Measurements from ENCODE around the gene STUM. TPM values are rescaled to one million over a fixed set of nuclear protein-coding genes. Genes with fewer than 3 reads are reported as not detected.

Gene STUM
- total and polyA plus RNA-seq, 2 experiments from 2014 or later = 0.23 to 1.3 TPM

DNA sequence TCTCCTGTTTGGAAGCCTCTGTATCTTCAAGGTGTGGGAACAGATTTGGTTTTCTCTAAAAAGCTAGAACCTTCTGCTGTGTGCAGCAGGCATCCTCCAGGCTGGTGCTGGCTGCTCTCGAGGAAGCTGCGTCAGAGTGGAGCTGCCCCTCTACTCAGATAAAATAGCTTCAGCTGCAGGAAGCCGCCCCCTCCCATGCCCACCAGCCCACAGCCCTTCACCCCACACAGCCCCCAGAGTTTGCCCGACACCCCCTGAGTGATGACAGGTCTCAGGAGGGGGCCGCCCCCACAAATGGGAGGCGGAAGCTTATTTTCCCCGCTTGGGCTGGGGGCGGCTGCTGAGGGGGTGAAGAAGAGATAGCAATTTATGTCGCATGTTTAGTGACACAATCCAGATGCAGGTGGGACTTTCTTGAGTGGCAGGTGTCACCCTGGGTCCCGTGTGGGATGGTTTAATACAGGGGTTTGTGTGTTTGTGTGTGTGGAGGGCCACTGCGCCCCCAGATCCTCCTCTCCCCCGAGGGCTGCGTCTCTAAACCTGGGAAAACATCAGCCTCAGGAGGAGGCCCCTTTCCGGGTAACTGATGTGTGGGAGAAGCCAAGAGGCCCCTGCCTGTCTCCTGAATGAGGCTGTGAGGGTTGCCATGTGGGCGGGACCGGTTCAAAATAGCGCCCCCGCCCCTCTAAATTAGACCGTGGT is 55.4 kb downstream of the STUM start:
- Histone ChIP-seq H3K36me3 (ENCODE audit: insufficient read depth) (no peaks in the 10 kb centered on the region), H2AFZ (no peak overlapping the region), H3K4me2 (peak overlapping the region; percentile 29; the same call in 1 of the 2 replicates), H3K9me2 (ENCODE audit: insufficient read depth) (no peaks in the 10 kb centered on the region), H4K20me1 (replicated peaks; ENCODE audit: insufficient read depth) (no peaks in the 10 kb centered on the region), H3K79me2 (replicated peaks; ENCODE audit: insufficient read depth) (no peaks in the 10 kb centered on the region), H3K4me1 (ENCODE audit: insufficient read depth) (peaks cover 25% of the 10 kb centered on the region; the same call in 1 of the 2 replicates), H3K27me3 (ENCODE audit: insufficient read depth) (no peaks in the 10 kb centered on the region), H3F3A (replicated peaks; ENCODE audit: low read depth) (no peaks in the 10 kb centered on the region), H3K4me3 (no peak overlapping the region), H3K27ac (ENCODE audit: low read depth) (no peak overlapping the region)
- H3K27me3 Mint-ChIP-seq (ENCODE audit: insufficient read depth, low read depth, poor library complexity) = peaks cover 4% of the 10 kb centered on the region
- ATAC-seq = no peak; the same call in 2 of the 3 replicates
- no peak overlapping the region for H3K27ac Mint-ChIP-seq
- no peak for TF ChIP-seq POLR2AphosphoS5 (IDR thresholded peaks at IDR 0.05; ENCODE audit: low read depth)
- TF ChIP-seq JUNB (IDR thresholded peaks at IDR 0.05; ENCODE audit: unreplicated experiment) = no peak
- TF ChIP-seq CREB1 (CRISPR knock-in tag; IDR thresholded peaks at IDR 0.05; ENCODE audit: low read depth) = no peak
- no peak for TF ChIP-seq STAT1 (IDR thresholded peaks at IDR 0.05; ENCODE audit: unreplicated experiment)
- TF ChIP-seq, protein P1, sequence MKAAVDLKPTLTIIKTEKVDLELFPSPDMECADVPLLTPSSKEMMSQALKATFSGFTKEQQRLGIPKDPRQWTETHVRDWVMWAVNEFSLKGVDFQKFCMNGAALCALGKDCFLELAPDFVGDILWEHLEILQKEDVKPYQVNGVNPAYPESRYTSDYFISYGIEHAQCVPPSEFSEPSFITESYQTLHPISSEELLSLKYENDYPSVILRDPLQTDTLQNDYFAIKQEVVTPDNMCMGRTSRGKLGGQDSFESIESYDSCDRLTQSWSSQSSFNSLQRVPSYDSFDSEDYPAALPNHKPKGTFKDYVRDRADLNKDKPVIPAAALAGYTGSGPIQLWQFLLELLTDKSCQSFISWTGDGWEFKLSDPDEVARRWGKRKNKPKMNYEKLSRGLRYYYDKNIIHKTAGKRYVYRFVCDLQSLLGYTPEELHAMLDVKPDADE (IDR thresholded peaks at IDR 0.05) = no peak
- TF ChIP-seq, protein P2, sequence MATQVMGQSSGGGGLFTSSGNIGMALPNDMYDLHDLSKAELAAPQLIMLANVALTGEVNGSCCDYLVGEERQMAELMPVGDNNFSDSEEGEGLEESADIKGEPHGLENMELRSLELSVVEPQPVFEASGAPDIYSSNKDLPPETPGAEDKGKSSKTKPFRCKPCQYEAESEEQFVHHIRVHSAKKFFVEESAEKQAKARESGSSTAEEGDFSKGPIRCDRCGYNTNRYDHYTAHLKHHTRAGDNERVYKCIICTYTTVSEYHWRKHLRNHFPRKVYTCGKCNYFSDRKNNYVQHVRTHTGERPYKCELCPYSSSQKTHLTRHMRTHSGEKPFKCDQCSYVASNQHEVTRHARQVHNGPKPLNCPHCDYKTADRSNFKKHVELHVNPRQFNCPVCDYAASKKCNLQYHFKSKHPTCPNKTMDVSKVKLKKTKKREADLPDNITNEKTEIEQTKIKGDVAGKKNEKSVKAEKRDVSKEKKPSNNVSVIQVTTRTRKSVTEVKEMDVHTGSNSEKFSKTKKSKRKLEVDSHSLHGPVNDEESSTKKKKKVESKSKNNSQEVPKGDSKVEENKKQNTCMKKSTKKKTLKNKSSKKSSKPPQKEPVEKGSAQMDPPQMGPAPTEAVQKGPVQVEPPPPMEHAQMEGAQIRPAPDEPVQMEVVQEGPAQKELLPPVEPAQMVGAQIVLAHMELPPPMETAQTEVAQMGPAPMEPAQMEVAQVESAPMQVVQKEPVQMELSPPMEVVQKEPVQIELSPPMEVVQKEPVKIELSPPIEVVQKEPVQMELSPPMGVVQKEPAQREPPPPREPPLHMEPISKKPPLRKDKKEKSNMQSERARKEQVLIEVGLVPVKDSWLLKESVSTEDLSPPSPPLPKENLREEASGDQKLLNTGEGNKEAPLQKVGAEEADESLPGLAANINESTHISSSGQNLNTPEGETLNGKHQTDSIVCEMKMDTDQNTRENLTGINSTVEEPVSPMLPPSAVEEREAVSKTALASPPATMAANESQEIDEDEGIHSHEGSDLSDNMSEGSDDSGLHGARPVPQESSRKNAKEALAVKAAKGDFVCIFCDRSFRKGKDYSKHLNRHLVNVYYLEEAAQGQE (IDR thresholded peaks at IDR 0.05; ENCODE audit: unreplicated experiment) = no peak
- no peak overlapping the region for H3K4me3 Mint-ChIP-seq
- no peaks in the 10 kb centered on the region for H3K9me3 Mint-ChIP-seq
- H3K36me3 Mint-ChIP-seq (ENCODE audit: low read depth) = no peaks in the 10 kb centered on the region
- H3K4me1 Mint-ChIP-seq = peaks cover 39% of the 10 kb centered on the region
- DNase-seq (ENCODE audit: low spot score) = no peak

- DNase-seq (ENCODE audit: low spot score) = peak; percentile 71
- H3K4me1 Mint-ChIP-seq = peaks cover 39% of the 10 kb centered on the region
- Histone ChIP-seq H3K4me3 (no peak overlapping the region), H3K4me2 (peak overlapping the region; percentile 29; the same call in 1 of the 2 replicates), H4K20me1 (replicated peaks; ENCODE audit: insufficient read depth) (no peaks in the 10 kb centered on the region), H3K27ac (ENCODE audit: low read depth) (no peak overlapping the region), H2AFZ (no peak overlapping the region), H3K4me1 (ENCODE audit: insufficient read depth) (peaks cover 25% of the 10 kb centered on the region; the same call in 1 of the 2 replicates), H3F3A (replicated peaks; ENCODE audit: low read depth) (no peaks in the 10 kb centered on the region), H3K36me3 (ENCODE audit: insufficient read depth) (no peaks in the 10 kb centered on the region), H3K9me2 (ENCODE audit: insufficient read depth) (no peaks in the 10 kb centered on the region), H3K79me2 (replicated peaks; ENCODE audit: insufficient read depth) (no peaks in the 10 kb centered on the region), H3K27me3 (ENCODE audit: insufficient read depth) (no peaks in the 10 kb centered on the region)
- peak; percentile 70 for ATAC-seq
- H3K36me3 Mint-ChIP-seq (ENCODE audit: low read depth) = no peaks in the 10 kb centered on the region
- H3K4me3 Mint-ChIP-seq = no peak overlapping the region
- H3K27ac Mint-ChIP-seq = no peak overlapping the region
- H3K9me3 Mint-ChIP-seq = no peaks in the 10 kb centered on the region
- peaks cover 4% of the 10 kb centered on the region for H3K27me3 Mint-ChIP-seq (ENCODE audit: insufficient read depth, low read depth, poor library complexity)
- TF ChIP-seq, protein P3, sequence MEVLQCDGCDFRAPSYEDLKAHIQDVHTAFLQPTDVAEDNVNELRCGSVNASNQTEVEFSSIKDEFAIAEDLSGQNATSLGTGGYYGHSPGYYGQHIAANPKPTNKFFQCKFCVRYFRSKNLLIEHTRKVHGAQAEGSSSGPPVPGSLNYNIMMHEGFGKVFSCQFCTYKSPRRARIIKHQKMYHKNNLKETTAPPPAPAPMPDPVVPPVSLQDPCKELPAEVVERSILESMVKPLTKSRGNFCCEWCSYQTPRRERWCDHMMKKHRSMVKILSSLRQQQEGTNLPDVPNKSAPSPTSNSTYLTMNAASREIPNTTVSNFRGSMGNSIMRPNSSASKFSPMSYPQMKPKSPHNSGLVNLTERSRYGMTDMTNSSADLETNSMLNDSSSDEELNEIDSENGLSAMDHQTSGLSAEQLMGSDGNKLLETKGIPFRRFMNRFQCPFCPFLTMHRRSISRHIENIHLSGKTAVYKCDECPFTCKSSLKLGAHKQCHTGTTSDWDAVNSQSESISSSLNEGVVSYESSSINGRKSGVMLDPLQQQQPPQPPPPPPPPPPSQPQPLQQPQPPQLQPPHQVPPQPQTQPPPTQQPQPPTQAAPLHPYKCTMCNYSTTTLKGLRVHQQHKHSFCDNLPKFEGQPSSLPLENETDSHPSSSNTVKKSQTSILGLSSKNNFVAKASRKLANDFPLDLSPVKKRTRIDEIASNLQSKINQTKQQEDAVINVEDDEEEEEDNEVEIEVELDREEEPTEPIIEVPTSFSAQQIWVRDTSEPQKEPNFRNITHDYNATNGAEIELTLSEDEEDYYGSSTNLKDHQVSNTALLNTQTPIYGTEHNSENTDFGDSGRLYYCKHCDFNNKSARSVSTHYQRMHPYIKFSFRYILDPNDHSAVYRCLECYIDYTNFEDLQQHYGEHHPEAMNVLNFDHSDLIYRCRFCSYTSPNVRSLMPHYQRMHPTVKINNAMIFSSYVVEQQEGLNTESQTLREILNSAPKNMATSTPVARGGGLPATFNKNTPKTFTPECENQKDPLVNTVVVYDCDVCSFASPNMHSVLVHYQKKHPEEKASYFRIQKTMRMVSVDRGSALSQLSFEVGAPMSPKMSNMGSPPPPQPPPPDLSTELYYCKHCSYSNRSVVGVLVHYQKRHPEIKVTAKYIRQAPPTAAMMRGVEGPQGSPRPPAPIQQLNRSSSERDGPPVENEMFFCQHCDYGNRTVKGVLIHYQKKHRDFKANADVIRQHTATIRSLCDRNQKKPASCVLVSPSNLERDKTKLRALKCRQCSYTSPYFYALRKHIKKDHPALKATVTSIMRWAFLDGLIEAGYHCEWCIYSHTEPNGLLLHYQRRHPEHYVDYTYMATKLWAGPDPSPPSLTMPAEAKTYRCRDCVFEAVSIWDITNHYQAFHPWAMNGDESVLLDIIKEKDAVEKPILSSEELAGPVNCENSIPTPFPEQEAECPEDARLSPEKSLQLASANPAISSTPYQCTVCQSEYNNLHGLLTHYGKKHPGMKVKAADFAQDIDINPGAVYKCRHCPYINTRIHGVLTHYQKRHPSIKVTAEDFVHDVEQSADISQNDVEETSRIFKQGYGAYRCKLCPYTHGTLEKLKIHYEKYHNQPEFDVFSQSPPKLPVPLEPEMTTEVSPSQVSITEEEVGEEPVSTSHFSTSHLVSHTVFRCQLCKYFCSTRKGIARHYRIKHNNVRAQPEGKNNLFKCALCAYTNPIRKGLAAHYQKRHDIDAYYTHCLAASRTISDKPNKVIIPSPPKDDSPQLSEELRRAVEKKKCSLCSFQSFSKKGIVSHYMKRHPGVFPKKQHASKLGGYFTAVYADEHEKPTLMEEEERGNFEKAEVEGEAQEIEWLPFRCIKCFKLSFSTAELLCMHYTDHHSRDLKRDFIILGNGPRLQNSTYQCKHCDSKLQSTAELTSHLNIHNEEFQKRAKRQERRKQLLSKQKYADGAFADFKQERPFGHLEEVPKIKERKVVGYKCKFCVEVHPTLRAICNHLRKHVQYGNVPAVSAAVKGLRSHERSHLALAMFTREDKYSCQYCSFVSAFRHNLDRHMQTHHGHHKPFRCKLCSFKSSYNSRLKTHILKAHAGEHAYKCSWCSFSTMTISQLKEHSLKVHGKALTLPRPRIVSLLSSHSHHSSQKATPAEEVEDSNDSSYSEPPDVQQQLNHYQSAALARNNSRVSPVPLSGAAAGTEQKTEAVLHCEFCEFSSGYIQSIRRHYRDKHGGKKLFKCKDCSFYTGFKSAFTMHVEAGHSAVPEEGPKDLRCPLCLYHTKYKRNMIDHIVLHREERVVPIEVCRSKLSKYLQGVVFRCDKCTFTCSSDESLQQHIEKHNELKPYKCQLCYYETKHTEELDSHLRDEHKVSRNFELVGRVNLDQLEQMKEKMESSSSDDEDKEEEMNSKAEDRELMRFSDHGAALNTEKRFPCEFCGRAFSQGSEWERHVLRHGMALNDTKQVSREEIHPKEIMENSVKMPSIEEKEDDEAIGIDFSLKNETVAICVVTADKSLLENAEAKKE (CRISPR knock-in tag; IDR thresholded peaks at IDR 0.05) = no peak
- no peak for TF ChIP-seq POLR2AphosphoS5 (IDR thresholded peaks at IDR 0.05; ENCODE audit: low read depth)
These were observed 56.2 kb downstream of the STUM start for GRCh38 chr1:226604560-226605317.
